ENCODE results near the gene GRIN2B. TPM values are rescaled to one million over a fixed set of nuclear protein-coding genes. Genes with fewer than 3 reads are reported as not detected.

GRIN2B gene
- polyA plus RNA-seq, 1 experiment = not detected

GRCh38 chr12:13973996-13974395 lies 7.4 kb downstream of the GRIN2B start:
- POLR2A ChIA-PET = no interaction called here
- H3K4me3 ChIP-seq (ENCODE audit: low read depth, low read length) = no peak overlapping the region
- H3K27me3 ChIP-seq (ENCODE audit: control insufficient read depth, insufficient read depth, low read length) = no peaks in the 10 kb centered on the region
- CTCF ChIA-PET = interaction anchor here (1.8 kb wide), 1 partner anchor 10 kb away, joined by 5 read pairs; no protein-coding TSS in a partner anchor
- H3K36me3 ChIP-seq (ENCODE audit: control insufficient read depth, insufficient read depth, low read length) = no peaks in the 10 kb centered on the region
- no peak for DNase-seq (ENCODE audit: low read depth)
- TF ChIP-seq, protein P1, sequence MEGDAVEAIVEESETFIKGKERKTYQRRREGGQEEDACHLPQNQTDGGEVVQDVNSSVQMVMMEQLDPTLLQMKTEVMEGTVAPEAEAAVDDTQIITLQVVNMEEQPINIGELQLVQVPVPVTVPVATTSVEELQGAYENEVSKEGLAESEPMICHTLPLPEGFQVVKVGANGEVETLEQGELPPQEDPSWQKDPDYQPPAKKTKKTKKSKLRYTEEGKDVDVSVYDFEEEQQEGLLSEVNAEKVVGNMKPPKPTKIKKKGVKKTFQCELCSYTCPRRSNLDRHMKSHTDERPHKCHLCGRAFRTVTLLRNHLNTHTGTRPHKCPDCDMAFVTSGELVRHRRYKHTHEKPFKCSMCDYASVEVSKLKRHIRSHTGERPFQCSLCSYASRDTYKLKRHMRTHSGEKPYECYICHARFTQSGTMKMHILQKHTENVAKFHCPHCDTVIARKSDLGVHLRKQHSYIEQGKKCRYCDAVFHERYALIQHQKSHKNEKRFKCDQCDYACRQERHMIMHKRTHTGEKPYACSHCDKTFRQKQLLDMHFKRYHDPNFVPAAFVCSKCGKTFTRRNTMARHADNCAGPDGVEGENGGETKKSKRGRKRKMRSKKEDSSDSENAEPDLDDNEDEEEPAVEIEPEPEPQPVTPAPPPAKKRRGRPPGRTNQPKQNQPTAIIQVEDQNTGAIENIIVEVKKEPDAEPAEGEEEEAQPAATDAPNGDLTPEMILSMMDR (IDR thresholded peaks at IDR 0.05; ENCODE audit: insufficient read depth, low read depth, low read length) = no peak

- no peak for DNase-seq (ENCODE audit: low read depth)
- H3K4me3 ChIP-seq (ENCODE audit: low read depth, low read length) = no peak overlapping the region
- CTCF ChIA-PET = interaction anchor here (1.0 kb wide), 1 partner anchor 93 kb away, joined by 3 read pairs; no protein-coding TSS in a partner anchor
- TF ChIP-seq, protein P1 (IDR thresholded peaks at IDR 0.05; ENCODE audit: insufficient read depth, low read depth, low read length) = no peak
- POLR2A ChIA-PET = no interaction called here
- H3K27me3 ChIP-seq (ENCODE audit: control insufficient read depth, insufficient read depth, low read length) = no peaks in the 10 kb centered on the region
- H3K36me3 ChIP-seq (ENCODE audit: control insufficient read depth, insufficient read depth, low read length) = no peaks in the 10 kb centered on the region
Measured at GRCh38 chr12:13970803-13971202, 10.6 kb downstream of the GRIN2B start.

DNA sequence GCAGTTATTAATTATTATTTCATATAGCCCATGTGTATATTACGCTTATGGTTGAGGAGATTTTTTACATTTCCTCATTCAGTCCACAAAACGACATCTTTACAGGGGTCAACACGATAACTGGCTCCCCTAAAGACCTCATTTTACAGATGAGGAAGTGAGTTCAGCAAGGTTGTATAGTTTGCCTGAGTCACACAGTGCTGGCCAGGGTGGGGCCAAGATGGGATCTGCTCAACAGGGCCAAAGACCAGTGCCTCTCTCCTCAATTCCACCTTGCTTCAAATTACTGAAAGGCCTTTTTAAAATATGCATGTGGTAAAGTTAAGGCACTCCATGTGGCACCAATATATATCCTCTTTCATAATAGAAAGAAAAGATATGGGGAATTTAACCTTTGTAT lies 13.1 kb downstream of the GRIN2B start:
- H3K36me3 ChIP-seq (ENCODE audit: control insufficient read depth, insufficient read depth, low read length) = no peaks in the 10 kb centered on the region
- DNase-seq (ENCODE audit: low read depth) = no peak
- H3K27me3 ChIP-seq (ENCODE audit: control insufficient read depth, insufficient read depth, low read length) = no peaks in the 10 kb centered on the region
- CTCF ChIA-PET = no interaction called here
- H3K4me3 ChIP-seq (ENCODE audit: low read depth, low read length) = no peak overlapping the region
- TF ChIP-seq, protein P1 (IDR thresholded peaks at IDR 0.05; ENCODE audit: insufficient read depth, low read depth, low read length) = no peak
- POLR2A ChIA-PET = no interaction called here

DNA sequence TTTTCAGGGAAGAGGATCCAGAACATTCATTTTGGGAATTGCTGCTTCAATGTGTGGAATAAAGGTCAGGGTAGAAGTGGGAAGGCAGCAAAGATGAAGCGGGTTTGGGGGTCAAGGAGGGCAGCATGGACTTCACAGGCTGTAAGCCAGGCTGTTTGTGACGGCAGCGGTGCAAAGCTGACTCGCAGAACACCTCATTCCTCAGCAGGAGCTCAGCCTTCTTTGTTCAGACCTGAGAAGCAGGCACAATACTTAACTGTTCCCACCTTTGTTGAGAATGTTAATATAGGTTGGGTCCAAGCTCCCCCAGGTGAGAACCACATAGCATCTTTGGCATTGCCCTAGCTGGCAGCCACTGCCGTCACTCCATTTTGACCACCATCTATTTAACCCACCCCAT lies 16.7 kb downstream of the GRIN2B start:
- Histone ChIP-seq H3K4me3 (ENCODE audit: low read depth, low read length) (no peak overlapping the region), H3K27me3 (ENCODE audit: control insufficient read depth, insufficient read depth, low read length) (no peaks in the 10 kb centered on the region), H3K36me3 (ENCODE audit: control insufficient read depth, insufficient read depth, low read length) (no peaks in the 10 kb centered on the region)
- CTCF ChIA-PET = interaction anchor here (0.5 kb wide), 1 partner anchor 220 kb away, joined by 3 read pairs; no protein-coding TSS in a partner anchor
- DNase-seq (ENCODE audit: low read depth) = no peak
- POLR2A ChIA-PET = no interaction called here
- TF ChIP-seq, protein P1 (IDR thresholded peaks at IDR 0.05; ENCODE audit: insufficient read depth, low read depth, low read length) = no peak

- no peak for DNase-seq (ENCODE audit: low read depth)
- TF ChIP-seq, protein P1 (IDR thresholded peaks at IDR 0.05; ENCODE audit: insufficient read depth, low read depth, low read length) = peak; percentile 12; the same call in 1 of the 2 replicates
- Histone ChIP-seq H3K4me3 (ENCODE audit: low read depth, low read length) (no peak overlapping the region), H3K27me3 (ENCODE audit: control insufficient read depth, insufficient read depth, low read length) (no peaks in the 10 kb centered on the region), H3K36me3 (ENCODE audit: control insufficient read depth, insufficient read depth, low read length) (no peaks in the 10 kb centered on the region)
- ChIA-PET CTCF (no interaction called here), POLR2A (no interaction called here)
Measured at GRCh38 chr12:13962699-13963098, 18.7 kb downstream of the GRIN2B start.

Data from BJ (cell line).